ENCODE data around the gene ATOX1. TPM values are rescaled to one million over a fixed set of nuclear protein-coding genes. Genes with fewer than 3 reads are reported as not detected.

ATOX1 gene
- total RNA-seq, 2 donors from 2014 or later, result 6.3 to 39.7 TPM

DNA sequence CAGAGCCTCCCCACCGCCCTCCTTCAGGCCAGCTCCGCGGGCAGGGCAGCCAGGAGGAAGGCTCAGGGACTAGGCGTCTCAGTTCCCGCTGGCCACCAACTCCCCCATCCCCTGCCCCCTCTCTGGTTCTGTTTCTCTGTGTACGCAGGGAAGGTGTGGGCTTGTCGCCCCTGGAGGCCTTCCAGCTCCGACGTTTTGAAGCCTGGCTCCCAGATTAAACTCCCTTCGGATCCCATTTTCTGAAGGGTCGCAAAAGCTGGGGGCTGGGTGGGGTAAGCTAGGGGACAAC lies 346 bp downstream of the ATOX1 start:
- no peaks in the 10 kb centered on the region for H3K27me3 ChIP-seq
- TF ChIP-seq POLR2A (IDR thresholded peaks at IDR 0.05) (no peak), CTCF (IDR thresholded peaks at IDR 0.05) (no peak)
- intact Hi-C loops (cut with DNase I), result no loop called here
- H3K4me1 ChIP-seq, result peaks cover 33% of the 10 kb centered on the region
- DNase-seq (peak in 2 of 4 donors; percentile 14 to 39), ATAC-seq (peak; percentile 25)
- WGBS, 2 donors, result 0% methylated on average over 10 to 11 of the region's 11 CpGs
- peak overlapping the region; percentile 0 to 75 (median 52) for H3K27ac ChIP-seq
- peak overlapping the region; percentile 51 to 54 for H3K4me3 ChIP-seq
- no peaks in the 10 kb centered on the region for H3K36me3 ChIP-seq (replicated peaks in 1 of 2; ENCODE audit: insufficient read depth in 1 of 2, low read depth in 2 of 2)
- no peaks in the 10 kb centered on the region for H3K9me3 ChIP-seq

DNA sequence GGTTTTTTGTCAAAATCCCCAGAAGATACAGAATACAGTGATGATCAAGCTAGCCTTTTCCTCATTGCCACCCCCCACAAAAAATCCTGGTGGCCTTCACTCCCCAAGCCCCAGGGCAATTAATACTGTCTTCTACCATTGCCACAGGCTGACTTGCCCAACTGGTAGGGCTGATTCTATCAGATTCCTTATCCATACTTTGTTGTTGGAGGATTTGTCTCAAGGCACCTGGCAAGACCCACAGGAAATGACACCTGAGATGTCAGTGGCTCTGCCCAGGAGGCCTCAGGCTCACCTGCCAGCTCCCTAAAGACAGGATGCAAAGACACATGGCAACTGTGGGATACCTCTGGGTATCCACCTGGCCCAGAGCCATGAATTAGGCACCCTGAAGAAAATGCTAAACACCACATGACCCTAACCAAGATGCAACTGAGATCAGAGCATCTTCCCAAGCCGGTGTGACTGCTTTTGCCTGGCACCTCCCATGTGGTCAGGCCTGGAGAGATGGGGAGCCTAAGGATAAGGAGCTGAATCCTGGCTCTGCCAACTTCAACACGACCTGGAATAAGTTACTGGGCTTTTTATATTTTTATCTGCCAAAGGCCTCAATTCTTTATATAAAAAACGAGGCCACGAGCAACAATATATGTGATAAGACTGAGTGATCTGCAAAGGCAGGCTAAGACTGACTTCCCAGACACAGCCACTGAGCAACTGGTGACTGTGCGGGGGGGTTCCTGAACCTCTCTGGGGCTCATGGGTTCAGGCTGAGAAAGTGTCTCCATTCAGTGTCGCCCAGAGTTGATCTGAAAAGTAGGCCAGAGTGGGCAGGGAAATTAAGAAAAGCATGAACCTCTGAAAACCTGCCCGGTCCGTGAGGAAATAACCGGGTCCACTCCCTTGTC lies 944 bp downstream of the ATOX1 start:
- TF ChIP-seq POLR2A (IDR thresholded peaks at IDR 0.05) (no peak), CTCF (IDR thresholded peaks at IDR 0.05) (no peak)
- Histone ChIP-seq H3K36me3 (replicated peaks in 1 of 2; ENCODE audit: insufficient read depth in 1 of 2, low read depth in 2 of 2) (no peaks in the 10 kb centered on the region), H3K4me1 (peaks cover 33% of the 10 kb centered on the region), H3K9me3 (no peaks in the 10 kb centered on the region), H3K27ac (peak overlapping the region in 3 of 4 donors; percentile 32 to 75 (median 71)), H3K27me3 (no peaks in the 10 kb centered on the region), H3K4me3 (peak overlapping the region; percentile 51 to 54)
- 10 to 13% methylated on average over 9 of the region's 9 CpGs for WGBS, 2 donors
- intact Hi-C loops (cut with DNase I), result no loop called here
- DNase-seq (no peak), ATAC-seq (peak; percentile 5)

DNA sequence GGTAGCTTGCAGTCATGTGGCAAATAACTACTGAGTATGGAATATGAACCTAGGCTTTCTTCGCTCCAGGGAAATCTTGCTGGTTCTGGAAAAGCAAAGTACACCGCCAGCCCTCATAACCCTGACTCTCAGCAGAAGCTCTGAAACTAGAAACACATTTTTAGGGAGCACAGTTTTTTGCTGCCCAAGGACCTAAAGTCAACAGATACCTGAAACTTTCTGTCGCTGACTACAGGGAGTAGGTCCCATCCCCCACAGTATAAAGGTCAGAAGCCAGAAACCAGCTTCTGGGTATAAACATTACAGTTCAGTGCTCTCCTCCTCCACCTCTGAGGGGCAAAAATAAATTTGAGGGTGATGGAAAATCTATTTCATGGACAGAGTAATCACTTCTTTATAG lies 3.0 kb downstream of the ATOX1 start:
- TF ChIP-seq CTCF (IDR thresholded peaks at IDR 0.05) (no peak), POLR2A (IDR thresholded peaks at IDR 0.05) (no peak)
- DNase-seq (peak in 2 of 4 donors; percentile 17 to 34), ATAC-seq (no peak)
- no peak overlapping the region for H3K27ac ChIP-seq
- WGBS, 2 donors, result 67% methylated on average over 3 of the region's 3 CpGs
- no peaks in the 10 kb centered on the region for H3K27me3 ChIP-seq
- H3K4me1 ChIP-seq, result peaks cover 33% of the 10 kb centered on the region
- no peaks in the 10 kb centered on the region for H3K9me3 ChIP-seq
- no peak overlapping the region for H3K4me3 ChIP-seq
- intact Hi-C loops (cut with DNase I), result no loop called here
- no peaks in the 10 kb centered on the region for H3K36me3 ChIP-seq (replicated peaks in 1 of 2; ENCODE audit: insufficient read depth in 1 of 2, low read depth in 2 of 2)

GRCh38 chr5:151751593-151751992 lies 6.8 kb downstream of the ATOX1 start:
- Histone ChIP-seq H3K9me3 (no peaks in the 10 kb centered on the region), H3K4me1 (peaks cover 13% of the 10 kb centered on the region), H3K4me3 (no peak overlapping the region), H3K27ac (no peak overlapping the region), H3K27me3 (no peaks in the 10 kb centered on the region), H3K36me3 (replicated peaks in 1 of 2; ENCODE audit: insufficient read depth in 1 of 2, low read depth in 2 of 2) (no peaks in the 10 kb centered on the region)
- DNase-seq (no peak), ATAC-seq (no peak)
- intact Hi-C loops (cut with DNase I), result no loop called here
- TF ChIP-seq CTCF (IDR thresholded peaks at IDR 0.05) (no peak), POLR2A (IDR thresholded peaks at IDR 0.05) (no peak)
- WGBS, 2 donors, result 93 to 96% methylated on average over 4 of the region's 4 CpGs

GRCh38 chr5:151751091-151751490 lies 7.3 kb downstream of the ATOX1 start:
- no peak overlapping the region for H3K4me3 ChIP-seq
- no peak for DNase-seq
- intact Hi-C loops (cut with DNase I), result no loop called here

More at GRCh38 chr5:151751091-151751490, 7.3 kb downstream of the ATOX1 start:
- no peak for TF ChIP-seq CTCF (IDR thresholded peaks at IDR 0.05)
- TF ChIP-seq POLR2A (IDR thresholded peaks at IDR 0.05), result no peak
- ATAC-seq, result no peak
- H3K9me3 ChIP-seq, result no peaks in the 10 kb centered on the region
- H3K27ac ChIP-seq, result no peak overlapping the region
- H3K27me3 ChIP-seq, result no peaks in the 10 kb centered on the region
- H3K36me3 ChIP-seq (replicated peaks in 1 of 2; ENCODE audit: insufficient read depth in 1 of 2, low read depth in 2 of 2), result no peaks in the 10 kb centered on the region
- WGBS, 2 donors, result 96 to 97% methylated on average over 4 of the region's 4 CpGs
- peaks cover 8% of the 10 kb centered on the region for H3K4me1 ChIP-seq
